HepG2 (cell line): ENCODE measurements around the gene TRIM3. TPM values are rescaled to one million over a fixed set of nuclear protein-coding genes. Genes with fewer than 3 reads are reported as not detected.

Experiments
- MED8 ChIP-seq: sonication (generic); formaldehyde crosslinking; IDR thresholded peaks from 2 replicates; pipeline ENCODE4 v1.8.1; 2023; ENCODE audit warnings: mild to moderate bottlenecking, missing genetic modification reagents; ENCODE audit not compliant: insufficient replicate concordance
- PCBP1 ChIP-seq: fragments of 200-400 bp; formaldehyde crosslinking; IDR thresholded peaks from 2 replicates; pipeline ENCODE4 v1.6.1; 2017; ENCODE audit warnings: mild to moderate bottlenecking, low read depth, low read length, borderline replicate concordance
- SETDB1 ChIP-seq: sonication (generic); formaldehyde crosslinking; IDR thresholded peaks from 2 replicates; pipeline ENCODE4 v1.5.1; 2020; ENCODE audit warnings: missing genetic modification reagents, mild to moderate bottlenecking, borderline replicate concordance
- ZNF766 ChIP-seq: sonication (generic); formaldehyde crosslinking; IDR thresholded peaks from 2 replicates; pipeline ENCODE4 v1.5.0; 2020; ENCODE audit warnings: missing genetic modification reagents, borderline replicate concordance
- ZNF792 ChIP-seq: IDR thresholded peaks from 2 replicates; pipeline ENCODE4 v1.6.1; 2016
- polyA plus RNA-seq, 8 experiments: library from polyadenylated mRNA; depleted of rRNA in 3 of 8; stranded (reverse) in 7 of 8; unstranded in 1 of 8; fragments of >200 nt; fragmentation: Illumina TruSeq in 4 of 8; extraction: Trizol in 4 of 8; gene quantifications; 2 replicates each; pipeline versions ENCODE4 v1.2.1 to v1.2.3, GENCODE V29; 2011 to 2016; ENCODE audit warnings: low read depth in 4 of 8, missing spikeins in 1 of 8, mixed read lengths in 1 of 8; ENCODE audit not compliant: insufficient read depth in 1 of 8
- total RNA-seq, 5 experiments: library from RNA; depleted of rRNA; stranded (reverse); fragments of >200 nt; fragmentation: Illumina TruSeq; extraction: Trizol; gene quantifications; 2 replicates each; pipeline ENCODE4 v1.2.3, GENCODE V29; 2016; ENCODE audit warnings: low read depth in 1 of 5
- TF ChIP-seq, protein P1 (sequence below): sonication (generic); formaldehyde crosslinking; IDR thresholded peaks from 2 replicates; pipeline ENCODE4 v1.4.0; 2020; ENCODE audit warnings: mild to moderate bottlenecking, missing genetic modification reagents
- TF ChIP-seq, protein P2 (sequence below): sonication (generic); formaldehyde crosslinking; IDR thresholded peaks from 2 replicates; pipeline ENCODE4 v1.5.0; 2020; ENCODE audit warnings: mild to moderate bottlenecking, missing genetic modification reagents, moderate library complexity
- TF ChIP-seq, protein P3 (sequence below): IDR thresholded peaks from 2 replicates; pipeline ENCODE4 v1.6.1; 2016

The TRIM3 gene
- total and polyA plus RNA-seq, 2 of the 13 experiments (the other 11 are each of a cell fraction or from before 2014, with no cell fraction given), result 3.6 to 6.3 TPM

DNA sequence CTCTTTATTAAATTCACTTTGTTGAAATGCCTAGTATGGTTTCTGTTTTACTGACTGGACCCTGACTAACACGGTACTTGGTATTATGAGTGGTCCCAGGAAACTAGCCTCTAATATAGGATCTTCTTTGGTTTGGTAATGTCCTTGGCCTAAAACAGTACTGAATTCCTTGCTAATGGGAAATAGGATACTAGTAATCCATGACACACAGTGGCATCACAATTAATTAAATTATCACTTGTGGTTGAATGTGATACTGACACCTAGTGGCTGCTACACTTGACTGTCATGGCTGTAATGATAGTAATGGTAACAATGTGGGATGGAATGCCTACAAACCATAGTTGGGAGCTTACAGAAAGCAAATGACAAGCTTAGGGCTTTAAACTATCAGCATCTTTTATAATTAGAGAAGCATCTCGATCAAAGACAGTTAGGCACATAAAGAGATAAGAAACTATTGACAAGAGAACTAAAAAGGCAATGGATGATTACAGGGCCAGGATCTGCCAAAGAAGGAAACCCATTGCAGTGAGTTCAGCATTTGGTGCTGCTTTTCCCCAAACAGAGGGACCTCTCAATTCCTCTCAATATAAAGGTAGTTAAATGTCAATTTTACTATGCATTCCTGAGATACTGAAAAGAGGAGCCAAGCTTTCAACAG, 32.0 kb upstream of the TRIM3 start (continued):
- TF ChIP-seq, protein P1, sequence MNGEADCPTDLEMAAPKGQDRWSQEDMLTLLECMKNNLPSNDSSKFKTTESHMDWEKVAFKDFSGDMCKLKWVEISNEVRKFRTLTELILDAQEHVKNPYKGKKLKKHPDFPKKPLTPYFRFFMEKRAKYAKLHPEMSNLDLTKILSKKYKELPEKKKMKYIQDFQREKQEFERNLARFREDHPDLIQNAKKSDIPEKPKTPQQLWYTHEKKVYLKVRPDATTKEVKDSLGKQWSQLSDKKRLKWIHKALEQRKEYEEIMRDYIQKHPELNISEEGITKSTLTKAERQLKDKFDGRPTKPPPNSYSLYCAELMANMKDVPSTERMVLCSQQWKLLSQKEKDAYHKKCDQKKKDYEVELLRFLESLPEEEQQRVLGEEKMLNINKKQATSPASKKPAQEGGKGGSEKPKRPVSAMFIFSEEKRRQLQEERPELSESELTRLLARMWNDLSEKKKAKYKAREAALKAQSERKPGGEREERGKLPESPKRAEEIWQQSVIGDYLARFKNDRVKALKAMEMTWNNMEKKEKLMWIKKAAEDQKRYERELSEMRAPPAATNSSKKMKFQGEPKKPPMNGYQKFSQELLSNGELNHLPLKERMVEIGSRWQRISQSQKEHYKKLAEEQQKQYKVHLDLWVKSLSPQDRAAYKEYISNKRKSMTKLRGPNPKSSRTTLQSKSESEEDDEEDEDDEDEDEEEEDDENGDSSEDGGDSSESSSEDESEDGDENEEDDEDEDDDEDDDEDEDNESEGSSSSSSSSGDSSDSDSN (CRISPR knock-in tag), result no peak
- TF ChIP-seq, protein P2, sequence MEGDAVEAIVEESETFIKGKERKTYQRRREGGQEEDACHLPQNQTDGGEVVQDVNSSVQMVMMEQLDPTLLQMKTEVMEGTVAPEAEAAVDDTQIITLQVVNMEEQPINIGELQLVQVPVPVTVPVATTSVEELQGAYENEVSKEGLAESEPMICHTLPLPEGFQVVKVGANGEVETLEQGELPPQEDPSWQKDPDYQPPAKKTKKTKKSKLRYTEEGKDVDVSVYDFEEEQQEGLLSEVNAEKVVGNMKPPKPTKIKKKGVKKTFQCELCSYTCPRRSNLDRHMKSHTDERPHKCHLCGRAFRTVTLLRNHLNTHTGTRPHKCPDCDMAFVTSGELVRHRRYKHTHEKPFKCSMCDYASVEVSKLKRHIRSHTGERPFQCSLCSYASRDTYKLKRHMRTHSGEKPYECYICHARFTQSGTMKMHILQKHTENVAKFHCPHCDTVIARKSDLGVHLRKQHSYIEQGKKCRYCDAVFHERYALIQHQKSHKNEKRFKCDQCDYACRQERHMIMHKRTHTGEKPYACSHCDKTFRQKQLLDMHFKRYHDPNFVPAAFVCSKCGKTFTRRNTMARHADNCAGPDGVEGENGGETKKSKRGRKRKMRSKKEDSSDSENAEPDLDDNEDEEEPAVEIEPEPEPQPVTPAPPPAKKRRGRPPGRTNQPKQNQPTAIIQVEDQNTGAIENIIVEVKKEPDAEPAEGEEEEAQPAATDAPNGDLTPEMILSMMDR (CRISPR knock-in tag), result peak; percentile 75
- TF ChIP-seq PCBP1 (no peak), ZNF766 (CRISPR knock-in tag) (no peak), MED8 (no peak), SETDB1 (CRISPR knock-in tag) (no peak), ZNF792 (CRISPR knock-in tag) (no peak)
- TF ChIP-seq, protein P3, sequence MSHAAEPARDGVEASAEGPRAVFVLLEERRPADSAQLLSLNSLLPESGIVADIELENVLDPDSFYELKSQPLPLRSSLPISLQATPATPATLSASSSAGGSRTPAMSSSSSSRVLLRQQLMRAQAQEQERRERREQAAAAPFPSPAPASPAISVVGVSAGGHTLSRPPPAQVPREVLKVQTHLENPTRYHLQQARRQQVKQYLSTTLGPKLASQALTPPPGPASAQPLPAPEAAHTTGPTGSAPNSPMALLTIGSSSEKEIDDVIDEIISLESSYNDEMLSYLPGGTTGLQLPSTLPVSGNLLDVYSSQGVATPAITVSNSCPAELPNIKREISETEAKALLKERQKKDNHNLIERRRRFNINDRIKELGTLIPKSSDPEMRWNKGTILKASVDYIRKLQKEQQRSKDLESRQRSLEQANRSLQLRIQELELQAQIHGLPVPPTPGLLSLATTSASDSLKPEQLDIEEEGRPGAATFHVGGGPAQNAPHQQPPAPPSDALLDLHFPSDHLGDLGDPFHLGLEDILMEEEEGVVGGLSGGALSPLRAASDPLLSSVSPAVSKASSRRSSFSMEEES (CRISPR knock-in tag), result no peak
